ENCODE data around the gene VAT1. TPM values are rescaled to one million over a fixed set of nuclear protein-coding genes. Genes with fewer than 3 reads are reported as not detected.

The VAT1 gene
- polyA plus RNA-seq, 1 donor from 2014 or later = 151 TPM

DNA sequence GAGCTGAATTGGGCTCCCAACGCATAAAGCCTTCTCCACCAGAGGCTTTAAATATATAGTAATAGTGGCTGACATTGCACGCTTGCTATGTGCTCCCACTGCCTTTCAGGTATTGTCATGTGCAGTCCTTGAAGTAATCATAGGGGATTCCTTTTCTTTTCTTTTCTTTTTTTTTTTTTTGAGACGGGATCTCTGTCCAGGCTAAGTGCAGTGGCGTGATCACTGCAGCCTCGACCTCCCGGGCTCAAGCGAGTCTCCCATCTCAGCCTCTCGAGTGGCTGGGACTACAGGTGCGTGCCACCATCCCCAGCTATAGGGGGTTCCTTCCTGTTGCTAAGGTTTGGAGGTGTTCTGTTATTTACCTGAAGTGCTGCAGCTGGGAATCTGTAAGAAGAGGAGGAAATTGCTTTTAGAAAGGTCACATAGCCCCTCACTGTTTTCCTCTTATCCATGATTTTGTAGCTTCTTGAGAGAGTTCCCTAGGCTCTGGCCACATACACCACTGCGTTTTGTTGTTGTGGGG lies 23.1 kb downstream of the VAT1 start:
- H3K4me3 ChIP-seq (ENCODE audit: low read length) = peak overlapping the region; percentile 81
- no peaks in the 10 kb centered on the region for H3K9me2 ChIP-seq (ENCODE audit: insufficient read depth, low read length)
- H3K27me3 ChIP-seq (ENCODE audit: insufficient read depth, low read depth, low read length) = no peaks in the 10 kb centered on the region
- H3K36me3 ChIP-seq (ENCODE audit: insufficient read depth, low read length) = no peaks in the 10 kb centered on the region
- H3K9me3 ChIP-seq (ENCODE audit: low read length) = no peaks in the 10 kb centered on the region
- peak overlapping the region; percentile 83 for H3K4me2 ChIP-seq (ENCODE audit: low read length)
- H4K20me1 ChIP-seq (ENCODE audit: insufficient read depth) = no peaks in the 10 kb centered on the region
- H3K27ac ChIP-seq (ENCODE audit: low read length) = peak overlapping the region; percentile 84
- H2AFZ ChIP-seq (ENCODE audit: low read depth, low read length) = no peak overlapping the region
- peak overlapping the region; percentile 88 for H3K9ac ChIP-seq (ENCODE audit: low read length)
- TF ChIP-seq EP300 (conservative IDR thresholded peaks at IDR 0.05; ENCODE audit: poor library complexity, severe bottlenecking) (no peak), TAF1 (IDR thresholded peaks at IDR 0.05; ENCODE audit: low read depth) (no peak), SMC3 (conservative IDR thresholded peaks at IDR 0.05; ENCODE audit: poor library complexity) (no peak), RAD21 (conservative IDR thresholded peaks at IDR 0.05) (no peak), EZH2 (IDR thresholded peaks at IDR 0.05; ENCODE audit: borderline replicate concordance, insufficient read depth, low read length, poor library complexity, severe bottlenecking) (no peak), MXI1 (conservative IDR thresholded peaks at IDR 0.05; ENCODE audit: poor library complexity, severe bottlenecking) (no peak), POLR2AphosphoS5 (IDR thresholded peaks at IDR 0.05) (no peak)
- TF ChIP-seq, protein P1, sequence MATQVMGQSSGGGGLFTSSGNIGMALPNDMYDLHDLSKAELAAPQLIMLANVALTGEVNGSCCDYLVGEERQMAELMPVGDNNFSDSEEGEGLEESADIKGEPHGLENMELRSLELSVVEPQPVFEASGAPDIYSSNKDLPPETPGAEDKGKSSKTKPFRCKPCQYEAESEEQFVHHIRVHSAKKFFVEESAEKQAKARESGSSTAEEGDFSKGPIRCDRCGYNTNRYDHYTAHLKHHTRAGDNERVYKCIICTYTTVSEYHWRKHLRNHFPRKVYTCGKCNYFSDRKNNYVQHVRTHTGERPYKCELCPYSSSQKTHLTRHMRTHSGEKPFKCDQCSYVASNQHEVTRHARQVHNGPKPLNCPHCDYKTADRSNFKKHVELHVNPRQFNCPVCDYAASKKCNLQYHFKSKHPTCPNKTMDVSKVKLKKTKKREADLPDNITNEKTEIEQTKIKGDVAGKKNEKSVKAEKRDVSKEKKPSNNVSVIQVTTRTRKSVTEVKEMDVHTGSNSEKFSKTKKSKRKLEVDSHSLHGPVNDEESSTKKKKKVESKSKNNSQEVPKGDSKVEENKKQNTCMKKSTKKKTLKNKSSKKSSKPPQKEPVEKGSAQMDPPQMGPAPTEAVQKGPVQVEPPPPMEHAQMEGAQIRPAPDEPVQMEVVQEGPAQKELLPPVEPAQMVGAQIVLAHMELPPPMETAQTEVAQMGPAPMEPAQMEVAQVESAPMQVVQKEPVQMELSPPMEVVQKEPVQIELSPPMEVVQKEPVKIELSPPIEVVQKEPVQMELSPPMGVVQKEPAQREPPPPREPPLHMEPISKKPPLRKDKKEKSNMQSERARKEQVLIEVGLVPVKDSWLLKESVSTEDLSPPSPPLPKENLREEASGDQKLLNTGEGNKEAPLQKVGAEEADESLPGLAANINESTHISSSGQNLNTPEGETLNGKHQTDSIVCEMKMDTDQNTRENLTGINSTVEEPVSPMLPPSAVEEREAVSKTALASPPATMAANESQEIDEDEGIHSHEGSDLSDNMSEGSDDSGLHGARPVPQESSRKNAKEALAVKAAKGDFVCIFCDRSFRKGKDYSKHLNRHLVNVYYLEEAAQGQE (IDR thresholded peaks at IDR 0.05; ENCODE audit: borderline replicate concordance) = no peak
- TF ChIP-seq, protein P2, sequence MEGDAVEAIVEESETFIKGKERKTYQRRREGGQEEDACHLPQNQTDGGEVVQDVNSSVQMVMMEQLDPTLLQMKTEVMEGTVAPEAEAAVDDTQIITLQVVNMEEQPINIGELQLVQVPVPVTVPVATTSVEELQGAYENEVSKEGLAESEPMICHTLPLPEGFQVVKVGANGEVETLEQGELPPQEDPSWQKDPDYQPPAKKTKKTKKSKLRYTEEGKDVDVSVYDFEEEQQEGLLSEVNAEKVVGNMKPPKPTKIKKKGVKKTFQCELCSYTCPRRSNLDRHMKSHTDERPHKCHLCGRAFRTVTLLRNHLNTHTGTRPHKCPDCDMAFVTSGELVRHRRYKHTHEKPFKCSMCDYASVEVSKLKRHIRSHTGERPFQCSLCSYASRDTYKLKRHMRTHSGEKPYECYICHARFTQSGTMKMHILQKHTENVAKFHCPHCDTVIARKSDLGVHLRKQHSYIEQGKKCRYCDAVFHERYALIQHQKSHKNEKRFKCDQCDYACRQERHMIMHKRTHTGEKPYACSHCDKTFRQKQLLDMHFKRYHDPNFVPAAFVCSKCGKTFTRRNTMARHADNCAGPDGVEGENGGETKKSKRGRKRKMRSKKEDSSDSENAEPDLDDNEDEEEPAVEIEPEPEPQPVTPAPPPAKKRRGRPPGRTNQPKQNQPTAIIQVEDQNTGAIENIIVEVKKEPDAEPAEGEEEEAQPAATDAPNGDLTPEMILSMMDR (IDR thresholded peaks at IDR 0.05; ENCODE audit: poor library complexity, severe bottlenecking) = no peak
- H3F3A ChIP-seq (ENCODE audit: insufficient read depth, low read length, poor library complexity, severe bottlenecking) = no peaks in the 10 kb centered on the region
- peaks cover 15% of the 10 kb centered on the region for H3K79me2 ChIP-seq (replicated peaks; ENCODE audit: insufficient read depth, low read length)

DNA sequence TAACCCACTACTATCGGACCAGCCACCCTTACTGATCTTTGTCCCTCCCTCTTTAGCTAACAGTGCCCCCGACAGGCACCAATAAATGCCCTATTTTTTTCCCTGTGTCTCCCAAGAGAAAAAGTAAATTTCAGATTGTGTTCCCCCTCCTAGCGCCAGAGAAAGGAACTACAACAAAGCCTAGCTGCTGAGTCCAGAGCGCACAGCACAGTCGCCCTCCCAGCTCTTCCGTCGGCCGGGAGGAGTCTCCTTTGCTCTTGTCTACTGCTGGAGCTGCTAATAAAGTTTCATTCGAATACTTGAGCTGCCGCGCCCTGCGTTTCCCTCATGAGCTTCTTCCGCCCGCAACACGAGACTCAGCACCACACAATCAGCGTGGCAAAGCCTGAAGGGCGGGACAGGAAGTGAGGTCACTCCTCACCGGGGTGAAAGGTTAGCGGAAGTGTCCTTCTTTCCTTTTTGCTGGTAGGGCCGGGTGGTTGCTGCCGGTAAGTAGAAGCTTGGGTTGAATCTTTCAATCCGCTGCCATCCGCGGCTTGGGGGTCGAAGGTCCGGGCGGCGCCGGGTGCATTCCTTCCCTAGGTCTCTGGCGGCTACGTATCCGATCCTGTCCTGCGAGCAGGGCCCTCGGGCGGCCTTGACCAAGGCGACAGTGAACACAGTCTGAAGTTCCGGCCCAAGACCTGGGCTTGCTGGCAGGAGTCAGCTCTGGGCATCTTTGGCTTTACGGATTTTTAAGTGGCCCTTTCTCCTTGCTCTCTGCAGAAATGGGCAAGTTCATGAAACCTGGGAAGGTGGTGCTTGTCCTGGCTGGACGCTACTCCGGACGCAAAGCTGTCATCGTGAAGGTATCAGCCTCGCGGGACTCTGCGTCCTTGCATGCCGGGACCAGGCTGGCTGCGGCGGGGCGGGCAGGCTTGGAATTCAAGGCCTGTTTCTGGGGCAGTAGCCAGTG lies 23.9 kb downstream of the VAT1 start, which contains the start of gene RPL27:
RPL27 (plus strand) TSS at position 436 of the 955 bp plus-strand sequence; CDS start at position 768, 332 bp downstream.
- Histone ChIP-seq H3K27ac (ENCODE audit: low read length) (peak within 1 kb of the TSS; percentile 84), H2AFZ (ENCODE audit: low read depth, low read length) (no peak within 1 kb of the TSS), H3K4me3 (ENCODE audit: low read length) (peak within 1 kb of the TSS; percentile 81), H3K79me2 (replicated peaks; ENCODE audit: insufficient read depth, low read length) (peaks cover 15% of the 10 kb centered on the region), H3K4me2 (ENCODE audit: low read length) (peak within 1 kb of the TSS; percentile 83), H3K9ac (ENCODE audit: low read length) (peak within 1 kb of the TSS; percentile 88), H3K9me3 (ENCODE audit: low read length) (no peaks in the 10 kb centered on the region), H3F3A (ENCODE audit: insufficient read depth, low read length, poor library complexity, severe bottlenecking) (no peaks in the 10 kb centered on the region), H4K20me1 (ENCODE audit: insufficient read depth) (no peaks in the 10 kb centered on the region), H3K36me3 (ENCODE audit: insufficient read depth, low read length) (no peaks in the 10 kb centered on the region), H3K9me2 (ENCODE audit: insufficient read depth, low read length) (no peaks in the 10 kb centered on the region), H3K27me3 (ENCODE audit: insufficient read depth, low read depth, low read length) (no peaks in the 10 kb centered on the region)
- TF ChIP-seq RAD21 (conservative IDR thresholded peaks at IDR 0.05) (peak; percentile 70), EP300 (conservative IDR thresholded peaks at IDR 0.05; ENCODE audit: poor library complexity, severe bottlenecking) (peak; percentile 88), TAF1 (IDR thresholded peaks at IDR 0.05; ENCODE audit: low read depth) (peak; percentile 73), MXI1 (conservative IDR thresholded peaks at IDR 0.05; ENCODE audit: poor library complexity, severe bottlenecking) (peak; percentile 97), SMC3 (conservative IDR thresholded peaks at IDR 0.05; ENCODE audit: poor library complexity) (peak; percentile 79), POLR2AphosphoS5 (IDR thresholded peaks at IDR 0.05) (peak; percentile 86), EZH2 (IDR thresholded peaks at IDR 0.05; ENCODE audit: borderline replicate concordance, insufficient read depth, low read length, poor library complexity, severe bottlenecking) (no peak)
- TF ChIP-seq, protein P1 (IDR thresholded peaks at IDR 0.05; ENCODE audit: borderline replicate concordance) = peak; percentile 92
- TF ChIP-seq, protein P2 (IDR thresholded peaks at IDR 0.05; ENCODE audit: poor library complexity, severe bottlenecking) = peak; percentile 93

Data from neural cell (in vitro differentiated cells).